Measurements from ENCODE around the gene CAPN15. TPM values are rescaled to one million over a fixed set of nuclear protein-coding genes. Genes with fewer than 3 reads are reported as not detected.

The CAPN15 gene
- total RNA-seq, 4 donors from 2014 or later: 24.9 to 44.7 (median 43.3) TPM

- no peak overlapping the region for H3K4me3 ChIP-seq
- intact Hi-C loops (cut with DNase I): no loop called here
- no peaks in the 10 kb centered on the region for H3K4me1 ChIP-seq
- peaks cover 0 to 60% (median 42%) of the 10 kb centered on the region in 4 donors for H3K36me3 ChIP-seq
- WGBS: 90% methylated on average over 6 of the region's 6 CpGs
- no peak for DNase-seq (ENCODE audit: extremely low spot score)
- TF ChIP-seq EP300 (IDR thresholded peaks at IDR 0.05): no peak
- TF ChIP-seq CTCF (IDR thresholded peaks at IDR 0.05): no peak
- no peak for TF ChIP-seq POLR2AphosphoS5 (IDR thresholded peaks at IDR 0.05)
- no peak for TF ChIP-seq POLR2A (IDR thresholded peaks at IDR 0.05; ENCODE audit: low read depth)
- H3K9me3 ChIP-seq: no peaks in the 10 kb centered on the region
- H3K27ac ChIP-seq (replicated peaks in 1 of 4): no peak overlapping the region
- no peaks in the 10 kb centered on the region for H3K27me3 ChIP-seq
Measured at GRCh38 chr16:507996-508395, 19.5 kb upstream of the CAPN15 start.

- H3K4me1 ChIP-seq: no peaks in the 10 kb centered on the region
- no peaks in the 10 kb centered on the region for H3K27me3 ChIP-seq
- H3K27ac ChIP-seq (replicated peaks in 1 of 4): no peak overlapping the region
- intact Hi-C loops (cut with DNase I): no loop called here
- H3K36me3 ChIP-seq: peaks cover 0 to 56% (median 44%) of the 10 kb centered on the region in 4 donors
- WGBS: 87% methylated on average over 16 of the region's 18 CpGs
- H3K9me3 ChIP-seq: no peaks in the 10 kb centered on the region
- TF ChIP-seq POLR2A (IDR thresholded peaks at IDR 0.05; ENCODE audit: low read depth) (no peak), CTCF (IDR thresholded peaks at IDR 0.05) (no peak), POLR2AphosphoS5 (IDR thresholded peaks at IDR 0.05) (no peak), EP300 (IDR thresholded peaks at IDR 0.05) (no peak)
- no peak for DNase-seq (ENCODE audit: extremely low spot score)
- H3K4me3 ChIP-seq: no peak overlapping the region
Measured at GRCh38 chr16:508884-509736, 18.4 kb upstream of the CAPN15 start.

GRCh38 chr16:510066-510825 is 17.3 kb upstream of the CAPN15 start:
- H3K27me3 ChIP-seq: no peaks in the 10 kb centered on the region
- no peak overlapping the region for H3K4me3 ChIP-seq
- H3K9me3 ChIP-seq: no peaks in the 10 kb centered on the region
- no peaks in the 10 kb centered on the region for H3K4me1 ChIP-seq
- no peak overlapping the region for H3K27ac ChIP-seq (replicated peaks in 1 of 4)
- WGBS: 95% methylated on average over 29 of the region's 35 CpGs
- DNase-seq (ENCODE audit: extremely low spot score): no peak
- TF ChIP-seq POLR2AphosphoS5 (IDR thresholded peaks at IDR 0.05): no peak
- TF ChIP-seq POLR2A (IDR thresholded peaks at IDR 0.05; ENCODE audit: low read depth): no peak
- no peak for TF ChIP-seq EP300 (IDR thresholded peaks at IDR 0.05)
- no peak for TF ChIP-seq CTCF (IDR thresholded peaks at IDR 0.05)
- peaks cover under 1 to 60% (median 51%) of the 10 kb centered on the region in 4 donors for H3K36me3 ChIP-seq
- intact Hi-C loops (cut with DNase I): no loop called here

GRCh38 chr16:512802-513201 is 14.7 kb upstream of the CAPN15 start:
- Histone ChIP-seq H3K36me3 (peaks cover 8 to 63% (median 58%) of the 10 kb centered on the region in 4 donors), H3K27me3 (no peaks in the 10 kb centered on the region), H3K9me3 (no peaks in the 10 kb centered on the region), H3K4me3 (no peak overlapping the region), H3K4me1 (no peaks in the 10 kb centered on the region), H3K27ac (replicated peaks in 1 of 4) (no peak overlapping the region)
- TF ChIP-seq POLR2AphosphoS5 (IDR thresholded peaks at IDR 0.05) (no peak), POLR2A (IDR thresholded peaks at IDR 0.05; ENCODE audit: low read depth) (no peak), CTCF (IDR thresholded peaks at IDR 0.05) (no peak), EP300 (IDR thresholded peaks at IDR 0.05) (no peak)
- WGBS: 92% methylated on average over 6 of the region's 6 CpGs
- no peak for DNase-seq (ENCODE audit: extremely low spot score)
- intact Hi-C loops (cut with DNase I): no loop called here

All from esophagus muscularis mucosa (tissue), 4 donors.